Right lung (tissue), 5 donors: ENCODE data around the gene USP27X. TPM values are rescaled to one million over a fixed set of nuclear protein-coding genes. Genes with fewer than 3 reads are reported as not detected.

ENCODE experiments used
- DNase-seq, 2 donors: peaks; one replicate each; pipeline ENCODE4 v3.0.0-alpha.2; 2013
- polyA plus RNA-seq, 5 donors: library from polyadenylated mRNA; unstranded; fragments of 120-200 nt; gene quantifications; one replicate each; pipeline versions ENCODE4 v1.2.1 to v1.2.3, GENCODE V29; 2013; ENCODE audit warnings: inconsistent platforms in 1 of 5, low replicate concordance in 1 of 5; ENCODE audit not compliant: insufficient read length in 5 of 5, insufficient read depth in 1 of 5

The USP27X gene
- polyA plus RNA-seq, 5 donors, result 7.0 to 8.6 (median 8.3) TPM

DNA sequence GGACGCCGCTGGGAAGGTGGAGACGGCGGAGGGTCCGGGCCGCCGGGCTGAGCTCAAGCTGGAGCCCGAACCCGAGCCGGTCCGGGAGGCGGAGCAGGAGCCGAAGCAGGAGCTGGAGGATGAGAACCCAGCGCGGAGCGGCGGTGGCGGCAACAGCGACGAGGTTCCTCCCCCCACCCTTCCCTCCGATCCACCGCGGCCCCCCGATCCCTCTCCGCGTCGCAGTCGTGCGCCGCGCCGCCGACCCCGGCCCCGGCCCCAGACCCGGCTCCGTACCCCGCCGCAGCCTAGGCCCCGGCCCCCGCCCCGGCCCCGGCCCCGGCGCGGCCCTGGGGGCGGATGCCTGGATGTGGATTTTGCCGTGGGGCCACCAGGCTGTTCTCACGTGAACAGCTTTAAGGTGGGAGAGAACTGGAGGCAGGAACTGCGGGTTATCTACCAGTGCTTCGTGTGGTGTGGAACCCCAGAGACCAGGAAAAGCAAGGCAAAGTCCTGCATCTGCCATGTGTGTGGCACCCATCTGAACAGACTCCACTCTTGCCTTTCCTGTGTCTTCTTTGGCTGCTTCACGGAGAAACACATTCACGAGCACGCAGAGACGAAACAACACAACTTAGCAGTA is 483 bp downstream of the USP27X start:
- no peak for DNase-seq

- no peak for DNase-seq
These were observed 1.4 kb downstream of the USP27X start for GRCh38 chrX:49880668-49881067.

GRCh38 chrX:49884290-49884862 is 5.1 kb downstream of the USP27X start:
- DNase-seq, result peak in 1 of 2 donors; percentile 42

DNA sequence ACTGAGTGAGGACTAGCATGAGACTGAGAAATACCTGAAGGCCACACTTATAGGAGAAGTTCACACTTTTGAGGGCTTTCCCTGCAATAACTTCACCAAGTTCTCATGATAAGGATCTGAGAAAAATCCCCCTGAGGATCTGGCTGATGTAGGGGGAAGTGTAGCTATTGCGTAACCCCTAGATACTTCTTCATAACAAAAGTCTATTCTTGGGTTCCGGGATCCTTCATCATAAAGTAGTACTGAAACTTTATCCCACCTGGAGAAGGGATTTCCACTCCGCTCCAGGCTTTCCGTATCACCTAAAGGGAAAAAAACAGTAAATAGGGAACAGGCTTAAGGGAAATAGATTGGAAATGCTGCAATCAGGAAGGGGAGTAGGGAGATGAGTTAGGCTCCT is 13.3 kb downstream of the USP27X start:
- no peak for DNase-seq

DNA sequence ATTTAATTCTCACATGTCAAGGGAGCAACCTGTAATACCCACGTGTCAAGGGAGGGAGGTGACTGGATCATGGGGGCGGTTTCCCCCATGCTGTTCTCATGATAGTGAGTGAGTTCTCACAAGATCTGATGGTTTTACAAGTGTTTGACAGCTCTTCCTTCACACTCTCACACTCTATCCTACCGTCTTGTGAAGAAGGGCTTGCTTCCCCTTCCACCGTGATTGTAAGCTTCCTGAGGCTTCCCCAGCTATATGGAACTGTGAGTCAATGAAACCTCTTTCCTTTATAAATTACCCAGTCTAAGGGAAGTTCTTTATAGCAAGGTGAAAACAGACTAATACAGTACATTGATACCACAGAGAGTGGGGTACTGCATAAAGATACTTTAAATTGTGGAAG is 17.7 kb downstream of the USP27X start:
- DNase-seq, result no peak

GRCh38 chrX:49901048-49901447 is 21.8 kb downstream of the USP27X start:
- no peak for DNase-seq

DNA sequence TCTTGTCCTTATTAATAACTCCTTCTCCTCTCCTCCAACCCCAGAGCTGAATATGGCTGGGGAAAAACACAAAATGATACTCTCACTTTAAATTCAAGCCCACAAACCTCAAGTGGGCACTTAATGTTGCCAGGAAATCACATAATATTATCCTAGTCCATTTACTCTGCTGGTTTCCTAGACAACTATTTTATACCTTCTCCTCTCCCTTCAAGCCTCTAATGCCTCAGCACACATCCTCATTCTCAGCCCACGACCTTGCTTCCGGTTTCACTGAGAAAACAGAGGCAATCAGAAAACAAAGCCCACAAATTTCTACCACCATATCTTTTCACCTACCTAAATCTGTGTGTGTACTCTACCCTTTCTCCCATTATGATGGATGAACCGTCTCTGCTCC is 31.1 kb downstream of the USP27X start:
- DNase-seq, result peak in 1 of 2 donors; percentile 12

- no peak for DNase-seq
These were observed 32.8 kb downstream of the USP27X start for GRCh38 chrX:49912086-49912485.

- DNase-seq, result no peak
These were observed 33.6 kb downstream of the USP27X start for GRCh38 chrX:49912861-49913260.

GRCh38 chrX:49915361-49916222 is 36.3 kb downstream of the USP27X start:
- DNase-seq, result peak in 1 of 2 donors; percentile 26

DNA sequence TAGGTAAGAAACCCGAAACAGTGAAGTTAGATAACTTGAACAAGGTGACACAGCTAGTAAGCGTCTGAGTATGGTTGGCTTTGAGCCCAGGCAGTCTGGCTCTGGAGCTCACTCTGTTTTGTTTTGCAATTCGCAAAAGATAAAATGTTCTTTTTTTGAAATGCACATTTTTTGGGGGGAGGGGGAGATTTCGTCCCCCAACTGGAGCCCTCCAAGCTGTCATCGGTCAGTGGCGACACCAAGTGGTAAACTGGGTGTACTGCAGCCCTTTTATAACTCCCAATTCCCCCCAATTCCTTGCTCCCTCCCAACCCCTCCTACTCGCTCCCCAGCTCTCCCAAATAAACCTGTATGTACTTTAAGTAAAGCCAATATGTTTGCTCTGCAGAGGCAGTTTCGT is 40.3 kb downstream of the USP27X start:
- DNase-seq, result peak; percentile 52 to 65

GRCh38 chrX:49921109-49921508 is 41.8 kb downstream of the USP27X start:
- no peak for DNase-seq

DNA sequence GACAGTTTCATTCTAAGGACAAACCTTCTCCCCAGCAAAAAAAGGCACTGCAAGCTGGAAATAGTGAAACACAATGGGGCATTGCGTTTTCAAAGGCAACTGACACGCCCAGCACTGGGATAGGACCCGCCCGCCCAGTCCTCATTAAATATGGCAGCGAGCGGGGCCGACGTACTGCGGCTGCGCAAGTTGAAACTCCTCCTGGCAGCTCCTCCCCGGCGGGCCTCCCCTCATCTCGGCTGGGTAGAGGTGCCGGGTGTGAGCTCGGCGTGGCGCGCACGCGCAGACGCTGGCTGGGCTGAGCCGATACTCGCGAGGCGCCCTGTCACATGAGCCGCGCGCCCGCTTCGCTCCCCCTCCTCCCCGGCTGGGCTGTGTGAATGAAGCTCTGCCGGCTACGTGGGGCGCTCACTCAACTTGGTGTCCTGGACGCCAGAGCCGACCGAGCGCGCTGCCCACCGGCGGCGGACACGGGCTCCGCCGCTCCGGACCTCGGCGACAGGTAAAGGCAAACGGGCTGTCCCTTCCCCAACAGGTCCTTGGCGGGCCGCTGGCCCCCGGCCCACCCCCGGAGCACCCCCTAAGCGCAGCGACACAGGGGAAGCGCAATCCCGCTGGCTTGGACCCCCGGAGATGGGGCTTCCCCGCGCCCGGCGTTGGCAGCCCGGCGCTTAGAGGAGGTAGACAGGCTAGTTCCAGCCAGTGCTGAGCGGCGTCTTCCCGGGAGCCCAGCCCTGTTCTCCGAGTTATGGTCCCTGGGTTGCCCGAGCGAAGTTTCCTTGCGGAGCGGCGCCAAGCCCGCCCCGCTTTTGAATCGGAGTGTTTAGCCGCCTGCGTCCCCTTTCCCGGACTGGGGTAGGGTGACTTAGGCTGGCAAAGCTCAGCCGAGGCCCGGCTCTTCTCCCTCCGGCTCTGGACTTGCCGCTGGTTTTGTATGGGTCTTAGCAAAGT is 43.3 kb downstream of the USP27X start, which contains the start of gene CLCN5:
CLCN5 (plus strand) TSS at position 306 of the 951 bp plus-strand sequence. CDS start 2,703 bp downstream, outside the sequence.
- peak; percentile 94 to 95 for DNase-seq

DNA sequence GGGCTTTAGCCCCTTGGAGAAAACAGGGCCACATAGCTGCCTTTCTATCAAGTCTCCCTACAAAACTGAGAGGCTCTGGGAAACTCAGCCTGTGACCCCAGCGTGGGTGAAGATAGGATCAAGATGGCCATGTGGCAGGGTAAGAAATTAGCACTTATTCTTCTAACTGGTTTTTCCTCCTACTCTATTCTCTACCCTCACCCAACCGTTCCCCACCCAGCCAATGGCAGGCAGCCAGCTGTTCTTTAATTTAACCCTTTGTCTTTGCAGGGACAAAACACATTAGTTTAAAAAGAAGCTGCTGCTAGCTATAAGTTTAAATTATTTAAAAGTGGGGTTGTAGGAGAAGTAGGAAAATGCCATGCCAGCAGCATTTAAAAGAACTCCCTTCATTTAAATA is 45.9 kb downstream of the USP27X start:
- DNase-seq, result no peak

GRCh38 chrX:49930039-49930438 is 50.8 kb downstream of the USP27X start:
- DNase-seq, result no peak

Other genes with a start within 250 kb of the USP27X start
- not detected for gene PAGE1, start 183.5 kb upstream of the USP27X start, polyA plus RNA-seq
- gene PAGE4, start 50.2 kb upstream of the USP27X start, polyA plus RNA-seq, result under 1 TPM in 2 of 5 donors, not detected in 3; 0.34 to 0.55 TPM
- gene CLCN5, start 43.1 kb downstream of the USP27X start, polyA plus RNA-seq, result 10 to 100 TPM; 12.2 to 15.7 (median 14.9) TPM